Mammary epithelial cell (primary cell): ENCODE data around the gene WDR33.

Experiments
- EZH2 ChIP-seq: IDR thresholded peaks from 2 replicates; pipeline ENCODE4 v1.6.1; 2012; ENCODE audit warnings: low read length, inconsistent platforms, borderline replicate concordance
- TF ChIP-seq, protein P1 (sequence below), 2 donors: IDR thresholded peaks in 1 of 2; conservative IDR thresholded peaks in 1 of 2; 2 replicates each; pipeline ENCODE4 v1.5.1; 2011 to 2012; ENCODE audit warnings: inconsistent platforms in 2 of 2, low read length in 2 of 2, mild to moderate bottlenecking in 2 of 2, control low read depth in 1 of 2, low read depth in 1 of 2; ENCODE audit not compliant: insufficient read depth in 1 of 2; ENCODE audit errors: extremely low read depth in 1 of 2

GRCh38 chr2:127859712-127860085 lies 48.7 kb upstream of the WDR33 start:
- TF ChIP-seq, protein P1, sequence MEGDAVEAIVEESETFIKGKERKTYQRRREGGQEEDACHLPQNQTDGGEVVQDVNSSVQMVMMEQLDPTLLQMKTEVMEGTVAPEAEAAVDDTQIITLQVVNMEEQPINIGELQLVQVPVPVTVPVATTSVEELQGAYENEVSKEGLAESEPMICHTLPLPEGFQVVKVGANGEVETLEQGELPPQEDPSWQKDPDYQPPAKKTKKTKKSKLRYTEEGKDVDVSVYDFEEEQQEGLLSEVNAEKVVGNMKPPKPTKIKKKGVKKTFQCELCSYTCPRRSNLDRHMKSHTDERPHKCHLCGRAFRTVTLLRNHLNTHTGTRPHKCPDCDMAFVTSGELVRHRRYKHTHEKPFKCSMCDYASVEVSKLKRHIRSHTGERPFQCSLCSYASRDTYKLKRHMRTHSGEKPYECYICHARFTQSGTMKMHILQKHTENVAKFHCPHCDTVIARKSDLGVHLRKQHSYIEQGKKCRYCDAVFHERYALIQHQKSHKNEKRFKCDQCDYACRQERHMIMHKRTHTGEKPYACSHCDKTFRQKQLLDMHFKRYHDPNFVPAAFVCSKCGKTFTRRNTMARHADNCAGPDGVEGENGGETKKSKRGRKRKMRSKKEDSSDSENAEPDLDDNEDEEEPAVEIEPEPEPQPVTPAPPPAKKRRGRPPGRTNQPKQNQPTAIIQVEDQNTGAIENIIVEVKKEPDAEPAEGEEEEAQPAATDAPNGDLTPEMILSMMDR (conservative IDR thresholded peaks at IDR 0.05 in 1 of 2, IDR thresholded peaks at IDR 0.05 in 1 of 2; ENCODE audit: extremely low read depth in 1 of 2, insufficient read depth in 1 of 2, low read depth in 1 of 2, low read length in 2 of 2): no peak
- no peak for TF ChIP-seq EZH2
